ENCODE measurements around the gene KLHL14.

The KLHL14 gene

GRCh38 chr18:32730620-32731091, 42.2 kb downstream of the KLHL14 start:
- in situ Hi-C loops (cut with MboI; ENCODE audit: low pct_unique_long_range_greater_than_20kb, low sequenced_read_pairs) = no loop called here
- DNase-seq = peak; percentile 13

DNA sequence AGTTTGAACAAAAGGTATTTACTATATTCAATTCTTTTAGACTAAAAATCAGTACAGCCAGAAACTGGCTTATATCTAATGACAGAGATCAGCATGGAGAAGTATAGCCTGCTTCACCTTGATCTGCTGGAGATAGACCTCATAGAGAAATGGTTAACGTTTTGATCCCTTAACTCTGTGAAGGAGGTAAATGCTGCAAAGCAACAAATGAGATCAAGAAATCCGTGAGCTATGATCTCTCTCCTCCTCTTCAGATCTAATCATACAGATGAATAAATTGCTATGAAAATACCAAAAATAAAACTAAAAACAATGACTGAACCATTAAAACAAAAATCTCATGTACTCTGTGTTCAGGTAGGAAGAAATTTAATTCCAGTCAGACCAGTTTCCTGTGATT, 42.8 kb downstream of the KLHL14 start:
- no peak for DNase-seq
- in situ Hi-C loops (cut with MboI; ENCODE audit: low pct_unique_long_range_greater_than_20kb, low sequenced_read_pairs) = no loop called here

DNA sequence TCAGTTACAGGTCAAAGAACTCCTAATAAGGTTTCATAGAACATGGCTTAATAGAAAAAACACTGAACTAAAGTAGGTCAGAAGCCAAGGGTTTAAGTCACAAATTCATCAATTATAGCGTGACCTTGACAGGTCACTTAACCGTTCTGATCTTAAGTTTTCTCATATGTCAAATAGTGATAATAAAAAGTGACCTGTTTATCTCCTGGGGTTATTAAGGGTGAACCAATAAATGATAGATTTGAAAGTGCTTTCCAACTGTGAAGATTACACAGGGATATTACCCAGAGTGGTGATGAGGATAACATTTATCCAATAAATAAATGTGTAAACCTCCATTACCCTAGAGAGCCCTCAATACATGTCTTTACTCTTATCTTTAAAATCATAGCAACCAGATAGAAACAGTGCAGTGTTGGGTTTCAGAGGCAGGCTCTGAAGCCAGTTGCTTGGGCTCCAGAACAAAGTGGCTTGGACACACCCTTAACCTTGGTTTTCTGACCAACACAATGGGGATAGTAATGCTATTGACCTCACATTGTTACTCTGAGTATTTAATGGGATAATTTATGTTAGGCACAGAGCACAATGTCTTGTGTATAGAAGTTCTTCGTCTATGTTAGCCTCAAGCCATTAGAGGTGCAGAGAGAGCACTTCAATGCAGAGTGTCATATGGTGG, 48.6 kb downstream of the KLHL14 start:
- in situ Hi-C loops (cut with MboI; ENCODE audit: low pct_unique_long_range_greater_than_20kb, low sequenced_read_pairs) = no loop called here
- DNase-seq = no peak

DNA sequence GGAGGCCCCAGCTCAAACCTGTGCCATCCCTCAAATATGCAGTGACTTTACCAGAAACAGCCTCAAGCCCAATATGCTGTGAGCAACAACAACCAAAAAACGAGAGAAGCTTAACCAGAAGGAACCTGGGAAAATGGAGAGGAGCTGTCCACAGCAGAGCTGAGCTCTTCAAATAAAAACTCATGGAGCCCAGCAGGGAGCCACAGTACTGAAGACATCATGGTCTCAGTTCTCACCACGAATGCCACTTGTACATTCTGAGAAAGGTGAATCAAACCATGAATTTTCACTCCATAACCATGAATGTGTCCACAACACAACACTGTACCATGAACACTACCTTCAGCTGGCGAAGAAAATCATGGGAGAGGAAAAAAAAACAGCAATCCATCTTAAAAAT, 50.5 kb downstream of the KLHL14 start:
- no peak for DNase-seq
- in situ Hi-C loops (cut with MboI; ENCODE audit: low pct_unique_long_range_greater_than_20kb, low sequenced_read_pairs) = no loop called here

- in situ Hi-C loops (cut with MboI; ENCODE audit: low pct_unique_long_range_greater_than_20kb, low sequenced_read_pairs) = no loop called here
Measured at GRCh38 chr18:32717126-32717525, 55.7 kb downstream of the KLHL14 start.

DNA sequence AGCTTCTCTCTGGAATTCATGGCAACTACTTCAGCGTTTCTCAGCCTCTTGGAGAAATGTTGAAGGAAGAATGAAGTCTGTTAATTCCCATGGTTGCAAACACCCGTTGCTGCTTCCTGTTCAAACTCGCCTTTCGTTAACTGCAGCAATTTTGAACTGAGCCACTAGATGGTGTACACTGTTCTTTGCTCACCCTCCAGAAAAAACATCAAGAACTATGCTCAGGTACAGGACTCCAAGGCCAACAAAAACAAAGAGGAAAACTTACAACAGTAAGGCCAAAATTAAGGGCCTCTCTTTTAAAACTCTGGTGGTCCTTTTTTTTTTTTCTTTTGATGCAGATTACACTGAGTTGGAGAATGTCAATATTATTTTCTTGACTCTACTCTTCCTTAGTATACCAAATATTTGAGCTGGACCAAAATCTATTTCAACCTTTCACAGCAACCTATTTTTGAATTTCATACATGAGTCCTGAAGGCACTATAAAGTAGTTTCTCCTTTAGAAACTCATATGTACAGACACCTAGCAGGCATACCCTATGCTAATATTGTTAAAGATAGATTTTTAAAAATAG, 58.2 kb downstream of the KLHL14 start:
- in situ Hi-C loops (cut with MboI; ENCODE audit: low pct_unique_long_range_greater_than_20kb, low sequenced_read_pairs) = no loop called here
- peak; percentile 86 for DNase-seq

More at GRCh38 chr18:32717126-32717525, 55.7 kb downstream of the KLHL14 start:
- no peak for DNase-seq

GRCh38 chr18:32712860-32713259, 60.0 kb downstream of the KLHL14 start:
- in situ Hi-C loops (cut with MboI; ENCODE audit: low pct_unique_long_range_greater_than_20kb, low sequenced_read_pairs) = no loop called here
- no peak for DNase-seq

DNA sequence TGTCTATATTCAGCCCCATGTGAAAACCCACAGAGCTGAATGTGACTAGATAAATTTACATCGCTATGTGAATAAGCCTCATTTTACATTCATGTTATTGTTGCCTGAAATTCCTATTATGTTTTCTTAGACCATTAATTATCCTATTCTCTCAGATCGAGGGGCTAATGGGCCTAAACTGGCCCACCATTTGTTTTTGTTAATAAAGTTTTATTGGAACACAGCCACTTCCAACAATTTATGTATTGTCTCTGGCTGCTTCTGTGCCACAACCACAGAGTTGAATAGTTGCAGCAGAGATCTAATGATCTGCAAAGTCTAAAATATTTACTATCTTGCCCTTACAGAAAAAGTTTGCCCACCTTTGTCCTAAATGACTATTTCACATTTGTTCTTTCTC, 61.0 kb downstream of the KLHL14 start:
- no peak for DNase-seq
- in situ Hi-C loops (cut with MboI; ENCODE audit: low pct_unique_long_range_greater_than_20kb, low sequenced_read_pairs) = no loop called here

DNA sequence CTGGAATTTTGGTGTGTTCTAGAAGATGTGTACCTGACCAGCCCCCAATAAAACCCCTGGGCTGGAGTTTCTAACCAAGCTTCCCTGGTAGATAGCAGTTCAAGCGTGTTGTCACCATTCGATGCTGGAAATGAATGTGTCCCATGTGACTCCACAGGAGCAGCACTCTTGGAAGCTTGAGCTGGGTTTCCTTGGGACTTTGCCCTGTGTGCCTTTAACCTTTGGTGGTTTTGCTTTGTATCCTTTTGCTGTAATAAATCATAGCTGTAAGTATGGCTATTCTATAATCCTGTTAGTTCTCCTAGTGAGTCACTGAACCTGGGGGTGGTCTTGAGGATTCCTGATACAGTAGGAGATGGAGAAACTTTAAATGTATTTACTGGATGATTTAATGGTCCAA, 65.2 kb downstream of the KLHL14 start:
- DNase-seq = no peak
- in situ Hi-C loops (cut with MboI; ENCODE audit: low pct_unique_long_range_greater_than_20kb, low sequenced_read_pairs) = no loop called here

DNA sequence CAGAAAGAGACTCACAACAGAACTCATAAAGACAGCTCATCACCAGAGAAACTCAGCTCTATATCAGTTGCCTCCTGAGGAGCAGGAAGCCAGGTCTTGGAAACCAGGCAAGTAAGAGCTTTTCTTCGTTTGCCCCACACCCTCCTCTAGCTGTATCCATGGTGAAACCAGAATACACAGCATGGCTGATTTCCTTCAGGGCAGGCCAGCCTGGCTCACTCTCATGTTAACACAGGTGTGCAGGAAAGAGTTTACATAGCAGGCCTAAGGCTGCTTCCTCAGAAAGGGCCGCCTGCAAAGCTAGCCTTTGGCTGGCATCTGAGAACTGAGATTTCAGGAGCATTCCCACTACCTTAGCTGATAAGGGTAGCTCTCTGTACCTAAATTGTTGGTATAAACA, 65.7 kb downstream of the KLHL14 start:
- DNase-seq = no peak
- in situ Hi-C loops (cut with MboI; ENCODE audit: low pct_unique_long_range_greater_than_20kb, low sequenced_read_pairs) = no loop called here

GRCh38 chr18:32701313-32701712, 71.5 kb downstream of the KLHL14 start:
- in situ Hi-C loops (cut with MboI; ENCODE audit: low pct_unique_long_range_greater_than_20kb, low sequenced_read_pairs) = no loop called here
- DNase-seq = no peak

DNA sequence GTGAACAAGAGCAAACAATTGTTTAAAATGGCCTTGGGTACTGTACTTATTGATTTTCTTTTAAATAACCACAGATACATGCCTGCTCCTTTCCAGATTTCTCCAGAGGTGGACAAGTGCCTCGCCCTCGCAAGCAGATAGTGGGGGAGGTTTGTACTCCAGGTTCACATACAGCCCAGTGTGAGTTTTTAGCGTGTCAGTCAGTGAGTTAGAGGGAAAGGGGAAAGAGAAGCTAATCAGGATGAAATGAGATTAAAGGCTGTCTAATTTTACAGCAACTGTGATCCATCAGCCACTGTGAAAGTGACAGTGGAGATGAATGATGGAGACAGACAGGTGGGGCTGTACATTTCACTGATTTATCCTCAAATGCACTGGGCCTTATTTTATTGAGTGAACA, 74.7 kb downstream of the KLHL14 start:
- DNase-seq = no peak
- in situ Hi-C loops (cut with MboI; ENCODE audit: low pct_unique_long_range_greater_than_20kb, low sequenced_read_pairs) = no loop called here

DNA sequence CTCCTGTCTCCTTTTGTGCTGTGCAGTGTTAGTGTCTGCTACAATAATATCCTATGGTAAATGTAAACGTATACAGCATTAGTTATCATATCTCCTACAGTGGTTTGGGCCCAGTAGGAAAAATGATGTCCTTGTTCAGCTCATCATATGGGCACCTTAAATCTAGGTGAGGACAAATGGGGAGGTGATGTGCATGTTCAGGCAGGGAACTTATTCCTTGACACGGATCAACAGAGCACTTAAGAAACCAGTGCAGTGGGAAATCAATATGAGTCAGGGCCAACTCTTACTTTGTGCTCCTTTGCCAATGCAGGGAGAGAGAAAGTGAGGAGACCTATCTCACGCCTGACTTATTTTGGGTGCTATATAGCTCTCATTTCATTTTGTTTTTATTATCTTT, 76.4 kb downstream of the KLHL14 start:
- DNase-seq = no peak
- in situ Hi-C loops (cut with MboI; ENCODE audit: low pct_unique_long_range_greater_than_20kb, low sequenced_read_pairs) = no loop called here

DNA sequence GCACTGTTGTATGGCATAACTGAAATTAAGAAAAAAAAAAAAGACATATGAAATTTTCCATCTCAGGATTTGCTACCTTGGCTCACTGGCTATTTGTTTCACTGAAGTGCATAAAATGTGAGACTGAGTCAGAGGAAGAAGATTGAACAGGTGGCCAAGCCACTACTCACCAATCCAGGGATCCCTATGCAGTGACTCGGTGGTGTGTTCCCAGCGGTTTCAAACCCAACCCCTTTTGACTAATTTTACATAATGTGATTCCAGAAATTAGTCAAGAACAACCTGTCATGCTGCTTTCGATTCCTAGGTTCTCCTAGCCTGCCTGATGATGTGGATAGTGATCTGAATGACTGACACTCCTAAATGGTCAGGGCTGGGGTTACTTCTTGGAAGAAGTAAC, 77.3 kb downstream of the KLHL14 start:
- no peak for DNase-seq
- in situ Hi-C loops (cut with MboI; ENCODE audit: low pct_unique_long_range_greater_than_20kb, low sequenced_read_pairs) = no loop called here

GRCh38 chr18:32688821-32689220, 84.0 kb downstream of the KLHL14 start:
- DNase-seq = no peak
- in situ Hi-C loops (cut with MboI; ENCODE audit: low pct_unique_long_range_greater_than_20kb, low sequenced_read_pairs) = no loop called here

DNA sequence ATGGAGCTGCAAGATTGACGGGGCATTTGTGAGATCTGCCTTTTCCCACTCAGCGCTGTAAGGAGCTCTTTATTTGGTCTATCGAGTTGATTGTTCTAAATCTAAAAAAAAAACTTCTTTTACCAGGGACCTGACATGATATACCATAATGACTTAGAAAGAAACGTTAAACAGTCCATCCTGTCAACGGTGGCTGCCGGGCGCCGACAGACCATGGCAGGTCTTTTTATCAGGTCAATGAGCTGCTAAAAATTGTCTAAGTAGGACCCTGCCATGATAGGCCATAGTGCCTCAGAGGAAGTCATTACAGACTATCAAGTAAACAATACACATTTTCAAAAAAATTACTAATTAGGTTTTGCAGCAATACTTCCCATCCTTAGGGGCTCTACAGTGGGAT, 87.9 kb downstream of the KLHL14 start:
- in situ Hi-C loops (cut with MboI; ENCODE audit: low pct_unique_long_range_greater_than_20kb, low sequenced_read_pairs) = no loop called here

GRCh38 chr18:32684096-32684495, 88.7 kb downstream of the KLHL14 start:
- in situ Hi-C loops (cut with MboI; ENCODE audit: low pct_unique_long_range_greater_than_20kb, low sequenced_read_pairs) = no loop called here
- DNase-seq = no peak

More for the DNA sequence above, 87.9 kb downstream of the KLHL14 start:
- DNase-seq = no peak

DNA sequence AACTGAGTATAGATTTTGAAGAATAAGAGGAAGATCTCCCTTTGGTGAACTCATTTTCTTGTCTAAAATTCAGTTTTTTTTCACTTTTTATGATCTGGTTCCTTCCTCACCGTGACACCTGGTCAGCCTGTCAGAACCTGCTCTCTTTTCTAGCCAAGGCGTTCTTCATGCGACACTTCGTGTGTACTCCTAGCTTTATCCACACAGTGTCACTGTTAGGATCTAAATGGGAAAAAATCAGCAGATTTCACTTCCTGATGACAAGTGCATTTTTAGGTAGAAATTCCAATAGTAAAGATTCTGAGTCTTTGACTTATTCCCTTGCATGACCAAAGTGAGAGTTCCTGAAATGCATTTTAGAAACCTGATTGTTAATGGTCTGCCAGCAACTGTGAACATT, 89.8 kb downstream of the KLHL14 start:
- in situ Hi-C loops (cut with MboI; ENCODE audit: low pct_unique_long_range_greater_than_20kb, low sequenced_read_pairs) = no loop called here
- no peak for DNase-seq

DNA sequence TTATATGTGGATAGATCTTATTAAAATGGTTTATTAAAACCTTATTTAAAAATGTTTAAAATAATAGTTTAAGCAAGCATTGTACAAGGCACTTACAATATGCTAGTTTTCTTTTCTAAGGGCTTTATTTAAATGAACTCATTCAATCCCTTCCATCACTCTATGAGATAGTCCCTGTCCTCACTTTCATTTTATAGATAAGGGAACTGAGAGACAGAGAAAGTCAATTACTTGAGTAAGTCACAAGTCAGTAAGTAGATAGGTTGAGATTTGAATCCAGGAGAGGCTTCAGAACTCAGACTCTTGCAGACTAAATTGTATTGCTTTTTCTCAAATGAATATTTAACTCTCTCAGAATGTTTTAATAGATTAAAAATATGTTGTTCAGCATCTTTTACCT, 95.2 kb downstream of the KLHL14 start:
- in situ Hi-C loops (cut with MboI; ENCODE audit: low pct_unique_long_range_greater_than_20kb, low sequenced_read_pairs) = no loop called here
- no peak for DNase-seq

DNA sequence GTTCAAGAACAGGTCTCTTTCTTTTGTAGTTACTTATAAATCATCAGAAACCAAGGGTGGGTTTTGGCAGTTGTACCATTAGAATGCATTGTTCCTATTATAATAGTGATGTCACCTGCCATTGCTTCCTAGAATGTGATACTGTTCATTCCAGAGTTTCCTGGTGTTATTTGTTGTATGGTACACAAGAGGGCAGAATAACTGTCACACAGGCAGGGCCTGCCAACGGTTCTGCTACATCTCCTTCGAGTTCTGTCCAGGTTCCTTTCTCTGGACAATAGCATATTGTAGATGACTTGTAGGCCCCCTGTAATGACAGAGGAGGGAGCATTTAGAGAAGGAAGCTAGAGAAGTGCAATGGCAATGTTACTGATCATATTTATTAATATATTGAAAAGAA, 98.3 kb downstream of the KLHL14 start:
- in situ Hi-C loops (cut with MboI; ENCODE audit: low pct_unique_long_range_greater_than_20kb, low sequenced_read_pairs) = no loop called here
- peak; percentile 0 for DNase-seq

DNA sequence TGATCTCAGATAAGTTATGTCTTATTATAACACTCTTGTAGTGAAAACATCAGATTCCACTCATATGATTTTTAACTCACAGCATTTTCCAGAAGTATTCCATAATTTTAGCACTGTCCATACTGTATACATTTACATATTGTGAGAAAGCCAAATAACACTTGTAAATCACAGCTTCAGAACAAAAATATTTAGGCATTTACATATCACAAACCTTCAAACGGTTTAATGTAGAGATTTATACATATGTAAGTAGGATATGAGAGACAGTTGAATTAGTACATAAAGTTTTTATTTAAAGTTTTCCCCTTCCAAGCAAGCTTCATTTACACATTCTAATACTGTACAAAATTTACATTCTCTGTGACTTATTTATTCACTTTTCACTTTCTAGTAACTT, 100.4 kb downstream of the KLHL14 start:
- in situ Hi-C loops (cut with MboI; ENCODE audit: low pct_unique_long_range_greater_than_20kb, low sequenced_read_pairs) = no loop called here

More for the DNA sequence above, 100.4 kb downstream of the KLHL14 start:
- DNase-seq = no peak
